ENCODE measurements around the gene LMNA. TPM values are rescaled to one million over a fixed set of nuclear protein-coding genes. Genes with fewer than 3 reads are reported as not detected.

LMNA gene
- total RNA-seq, 1 donor, result 854 TPM

GRCh38 chr1:156160743-156161171 is 46.2 kb downstream of the LMNA start:
- H3K4me3 ChIP-seq (ENCODE audit: insufficient read depth, low read length), result peak overlapping the region; percentile 41
- DNase-seq (ENCODE audit: insufficient read length, low spot score, missing footprints), result peak; percentile 90
- H3K4me1 ChIP-seq (ENCODE audit: insufficient read depth, low read length), result peaks cover 23% of the 10 kb centered on the region
- no peaks in the 10 kb centered on the region for H3K36me3 ChIP-seq (ENCODE audit: insufficient read depth, low read length)
- H3K27ac ChIP-seq (ENCODE audit: low read depth, low read length), result no peak overlapping the region
- no peaks in the 10 kb centered on the region for H3K79me2 ChIP-seq (ENCODE audit: insufficient read depth, low read length)
- H4K20me1 ChIP-seq (ENCODE audit: insufficient read depth, low read length), result no peaks in the 10 kb centered on the region
- TF ChIP-seq, protein P1, sequence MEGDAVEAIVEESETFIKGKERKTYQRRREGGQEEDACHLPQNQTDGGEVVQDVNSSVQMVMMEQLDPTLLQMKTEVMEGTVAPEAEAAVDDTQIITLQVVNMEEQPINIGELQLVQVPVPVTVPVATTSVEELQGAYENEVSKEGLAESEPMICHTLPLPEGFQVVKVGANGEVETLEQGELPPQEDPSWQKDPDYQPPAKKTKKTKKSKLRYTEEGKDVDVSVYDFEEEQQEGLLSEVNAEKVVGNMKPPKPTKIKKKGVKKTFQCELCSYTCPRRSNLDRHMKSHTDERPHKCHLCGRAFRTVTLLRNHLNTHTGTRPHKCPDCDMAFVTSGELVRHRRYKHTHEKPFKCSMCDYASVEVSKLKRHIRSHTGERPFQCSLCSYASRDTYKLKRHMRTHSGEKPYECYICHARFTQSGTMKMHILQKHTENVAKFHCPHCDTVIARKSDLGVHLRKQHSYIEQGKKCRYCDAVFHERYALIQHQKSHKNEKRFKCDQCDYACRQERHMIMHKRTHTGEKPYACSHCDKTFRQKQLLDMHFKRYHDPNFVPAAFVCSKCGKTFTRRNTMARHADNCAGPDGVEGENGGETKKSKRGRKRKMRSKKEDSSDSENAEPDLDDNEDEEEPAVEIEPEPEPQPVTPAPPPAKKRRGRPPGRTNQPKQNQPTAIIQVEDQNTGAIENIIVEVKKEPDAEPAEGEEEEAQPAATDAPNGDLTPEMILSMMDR (IDR thresholded peaks at IDR 0.05; ENCODE audit: extremely low read depth, low read depth, low read length), result no peak
- no peaks in the 10 kb centered on the region for H3K27me3 ChIP-seq (ENCODE audit: insufficient read depth, low read length)
- H3K4me2 ChIP-seq (ENCODE audit: insufficient read depth, low read length), result peak overlapping the region; percentile 60
- H3K9me3 ChIP-seq (ENCODE audit: low read depth, low read length), result no peaks in the 10 kb centered on the region
- peak overlapping the region; percentile 64 for H2AFZ ChIP-seq (ENCODE audit: low read length)

DNA sequence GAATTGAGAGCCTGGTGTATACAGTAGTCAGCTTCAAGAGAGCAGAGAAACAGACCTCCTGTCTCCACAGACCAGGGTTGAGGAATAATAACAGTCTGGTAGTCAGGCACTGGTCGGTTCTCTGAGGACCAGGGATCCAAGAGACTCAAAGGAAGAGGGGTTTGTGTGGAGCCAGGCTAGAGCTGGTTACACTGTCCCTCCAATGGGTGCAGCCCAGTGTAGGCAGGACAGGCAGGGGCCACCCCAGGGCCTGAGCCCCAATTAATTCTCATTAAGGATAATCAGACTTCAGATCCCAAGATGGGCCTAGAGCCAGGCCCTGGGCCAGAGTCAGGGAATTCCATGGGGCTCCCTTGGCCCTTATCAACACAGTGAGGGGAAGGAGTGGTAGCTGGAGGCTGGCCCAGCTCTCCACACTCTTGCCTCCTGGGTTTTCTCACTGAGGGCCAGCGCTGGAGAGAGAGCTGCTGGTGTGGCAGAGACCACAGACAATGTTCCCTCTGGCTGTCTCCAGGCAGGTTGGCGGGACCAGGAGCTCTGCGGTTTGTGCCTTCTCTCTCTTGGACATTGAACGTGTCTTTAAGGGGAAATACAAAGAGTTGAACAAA is 48.0 kb downstream of the LMNA start:
- peaks cover 23% of the 10 kb centered on the region for H3K4me1 ChIP-seq (ENCODE audit: insufficient read depth, low read length)
- H3K36me3 ChIP-seq (ENCODE audit: insufficient read depth, low read length), result no peaks in the 10 kb centered on the region
- H4K20me1 ChIP-seq (ENCODE audit: insufficient read depth, low read length), result no peaks in the 10 kb centered on the region
- no peaks in the 10 kb centered on the region for H3K27me3 ChIP-seq (ENCODE audit: insufficient read depth, low read length)
- H3K4me2 ChIP-seq (ENCODE audit: insufficient read depth, low read length), result no peak overlapping the region
- peak; percentile 73 for DNase-seq (ENCODE audit: insufficient read length, low spot score, missing footprints)
- no peaks in the 10 kb centered on the region for H3K79me2 ChIP-seq (ENCODE audit: insufficient read depth, low read length)
- H3K9me3 ChIP-seq (ENCODE audit: low read depth, low read length), result no peaks in the 10 kb centered on the region
- peak overlapping the region; percentile 58 for H3K27ac ChIP-seq (ENCODE audit: low read depth, low read length)
- H3K4me3 ChIP-seq (ENCODE audit: insufficient read depth, low read length), result no peak overlapping the region
- H2AFZ ChIP-seq (ENCODE audit: low read length), result no peak overlapping the region
- TF ChIP-seq, protein P1 (IDR thresholded peaks at IDR 0.05; ENCODE audit: extremely low read depth, low read depth, low read length), result no peak

DNA sequence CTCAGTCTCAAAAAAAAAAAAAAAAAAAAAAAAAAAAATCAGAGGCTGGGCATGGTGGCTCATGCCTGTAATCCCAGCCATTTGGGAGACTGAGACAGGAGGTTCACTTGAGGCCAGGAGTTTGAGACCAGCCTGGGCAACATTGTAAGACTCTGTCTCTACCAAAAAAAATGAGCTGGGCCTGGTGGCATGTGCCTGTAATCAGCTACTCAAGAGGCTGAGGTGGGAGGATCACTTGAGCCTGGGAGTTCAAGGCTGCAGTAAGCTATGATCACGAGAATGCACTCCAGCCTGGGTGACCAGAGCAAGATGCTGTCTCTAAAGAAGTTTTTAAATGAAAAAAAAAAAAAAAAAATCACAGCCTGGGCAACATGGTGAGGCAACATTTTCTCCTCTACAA is 49.2 kb downstream of the LMNA start:
- H3K4me2 ChIP-seq (ENCODE audit: insufficient read depth, low read length), result no peak overlapping the region
- no peak for DNase-seq (ENCODE audit: insufficient read length, low spot score, missing footprints)
- no peaks in the 10 kb centered on the region for H4K20me1 ChIP-seq (ENCODE audit: insufficient read depth, low read length)
- peaks cover 23% of the 10 kb centered on the region for H3K4me1 ChIP-seq (ENCODE audit: insufficient read depth, low read length)
- H3K79me2 ChIP-seq (ENCODE audit: insufficient read depth, low read length), result no peaks in the 10 kb centered on the region
- no peak overlapping the region for H3K4me3 ChIP-seq (ENCODE audit: insufficient read depth, low read length)
- H3K27me3 ChIP-seq (ENCODE audit: insufficient read depth, low read length), result no peaks in the 10 kb centered on the region
- H3K36me3 ChIP-seq (ENCODE audit: insufficient read depth, low read length), result no peaks in the 10 kb centered on the region
- no peak overlapping the region for H3K27ac ChIP-seq (ENCODE audit: low read depth, low read length)
- H3K9me3 ChIP-seq (ENCODE audit: low read depth, low read length), result no peaks in the 10 kb centered on the region
- TF ChIP-seq, protein P1 (IDR thresholded peaks at IDR 0.05; ENCODE audit: extremely low read depth, low read depth, low read length), result no peak
- H2AFZ ChIP-seq (ENCODE audit: low read length), result no peak overlapping the region

- Histone ChIP-seq H3K4me1 (ENCODE audit: insufficient read depth, low read length) (peaks cover 23% of the 10 kb centered on the region), H3K4me2 (ENCODE audit: insufficient read depth, low read length) (peak overlapping the region; percentile 63), H3K27ac (ENCODE audit: low read depth, low read length) (no peak overlapping the region), H3K36me3 (ENCODE audit: insufficient read depth, low read length) (no peaks in the 10 kb centered on the region), H4K20me1 (ENCODE audit: insufficient read depth, low read length) (no peaks in the 10 kb centered on the region), H2AFZ (ENCODE audit: low read length) (no peak overlapping the region), H3K79me2 (ENCODE audit: insufficient read depth, low read length) (no peaks in the 10 kb centered on the region), H3K27me3 (ENCODE audit: insufficient read depth, low read length) (no peaks in the 10 kb centered on the region), H3K4me3 (ENCODE audit: insufficient read depth, low read length) (peak overlapping the region; percentile 8), H3K9me3 (ENCODE audit: low read depth, low read length) (no peaks in the 10 kb centered on the region)
- TF ChIP-seq, protein P1 (IDR thresholded peaks at IDR 0.05; ENCODE audit: extremely low read depth, low read depth, low read length), result no peak
- DNase-seq (ENCODE audit: insufficient read length, low spot score, missing footprints), result peak; percentile 89
Measured at GRCh38 chr1:156164125-156164831, 49.8 kb downstream of the LMNA start.
